OCI-LY3 (cell line): ENCODE data around the gene MINDY4B.

Experiments
- EZH2phosphoT487 ChIP-seq: fragments of 200-600 bp; shearing (Covaris generic); IDR thresholded peaks from 2 replicates; pipeline ENCODE4 v1.6.1; 2018; ENCODE audit warnings: antibody characterized with exemption, mixed run types, low read depth
- TF ChIP-seq, protein P1 (sequence below): fragments of 200-600, 300-600 bp; sonication (generic); IDR thresholded peaks from 2 replicates; pipeline ENCODE4 v1.5.1; 2014; ENCODE audit warnings: antibody characterized with exemption, low read length, low read depth

DNA sequence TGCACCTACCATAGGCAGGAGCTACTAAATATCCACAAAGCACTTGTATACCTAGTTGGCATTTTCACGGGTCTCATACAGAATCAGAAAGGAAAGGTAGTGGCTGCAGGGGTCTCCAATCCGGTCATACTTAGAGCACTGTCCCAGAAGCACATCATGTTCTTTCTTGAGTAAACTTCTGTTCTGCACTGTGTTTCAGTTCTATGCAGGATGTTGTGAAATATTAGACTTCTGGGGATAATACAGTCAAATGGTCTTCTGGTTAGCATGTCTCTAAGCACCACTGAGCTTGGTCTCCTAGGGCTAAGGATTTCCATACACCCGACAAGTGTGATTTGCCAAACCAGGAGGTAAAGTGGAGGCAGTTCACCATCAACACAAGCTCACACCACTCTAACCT is 27.9 kb downstream of the MINDY4B start:
- TF ChIP-seq, protein P1, sequence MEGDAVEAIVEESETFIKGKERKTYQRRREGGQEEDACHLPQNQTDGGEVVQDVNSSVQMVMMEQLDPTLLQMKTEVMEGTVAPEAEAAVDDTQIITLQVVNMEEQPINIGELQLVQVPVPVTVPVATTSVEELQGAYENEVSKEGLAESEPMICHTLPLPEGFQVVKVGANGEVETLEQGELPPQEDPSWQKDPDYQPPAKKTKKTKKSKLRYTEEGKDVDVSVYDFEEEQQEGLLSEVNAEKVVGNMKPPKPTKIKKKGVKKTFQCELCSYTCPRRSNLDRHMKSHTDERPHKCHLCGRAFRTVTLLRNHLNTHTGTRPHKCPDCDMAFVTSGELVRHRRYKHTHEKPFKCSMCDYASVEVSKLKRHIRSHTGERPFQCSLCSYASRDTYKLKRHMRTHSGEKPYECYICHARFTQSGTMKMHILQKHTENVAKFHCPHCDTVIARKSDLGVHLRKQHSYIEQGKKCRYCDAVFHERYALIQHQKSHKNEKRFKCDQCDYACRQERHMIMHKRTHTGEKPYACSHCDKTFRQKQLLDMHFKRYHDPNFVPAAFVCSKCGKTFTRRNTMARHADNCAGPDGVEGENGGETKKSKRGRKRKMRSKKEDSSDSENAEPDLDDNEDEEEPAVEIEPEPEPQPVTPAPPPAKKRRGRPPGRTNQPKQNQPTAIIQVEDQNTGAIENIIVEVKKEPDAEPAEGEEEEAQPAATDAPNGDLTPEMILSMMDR = no peak
- TF ChIP-seq EZH2phosphoT487 = no peak
